22Rv1 (cell line): Measurements from ENCODE around the gene SH3BP4.

ENCODE experiments used
- ZFX ChIP-seq: fragments of 450-650 bp; IDR thresholded peaks from 2 replicates; pipeline ENCODE4 v1.6.1; 2017; ENCODE audit warnings: antibody characterized with exemption, borderline replicate concordance
- TF ChIP-seq, protein P1 (sequence below): fragments of 450-650 bp; IDR thresholded peaks from 2 replicates; pipeline ENCODE4 v1.5.1; 2017; ENCODE audit warnings: mild to moderate bottlenecking

DNA sequence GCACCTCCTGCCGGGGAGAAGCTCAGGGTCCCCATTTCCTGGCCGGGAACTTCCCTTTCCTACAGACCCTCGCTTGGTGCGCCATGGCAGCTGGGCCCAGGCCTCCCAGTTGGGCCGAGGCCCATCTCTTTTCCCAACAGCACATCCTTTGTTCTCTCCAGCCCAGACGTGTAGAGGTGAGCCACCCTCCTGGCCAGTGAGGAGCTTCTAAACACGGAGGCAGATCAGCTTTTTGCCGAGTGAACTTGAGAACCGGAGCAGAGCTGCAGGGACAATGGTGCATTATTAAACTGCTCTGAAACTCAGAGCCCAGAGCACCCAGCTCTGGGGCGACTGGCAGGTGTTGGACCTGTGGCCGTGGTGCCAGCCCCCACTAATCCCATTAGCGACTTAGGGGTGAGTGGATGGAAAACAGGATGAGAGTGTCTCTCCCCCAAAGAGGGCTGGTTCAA, 25.4 kb downstream of the SH3BP4 start:
- TF ChIP-seq, protein P1, sequence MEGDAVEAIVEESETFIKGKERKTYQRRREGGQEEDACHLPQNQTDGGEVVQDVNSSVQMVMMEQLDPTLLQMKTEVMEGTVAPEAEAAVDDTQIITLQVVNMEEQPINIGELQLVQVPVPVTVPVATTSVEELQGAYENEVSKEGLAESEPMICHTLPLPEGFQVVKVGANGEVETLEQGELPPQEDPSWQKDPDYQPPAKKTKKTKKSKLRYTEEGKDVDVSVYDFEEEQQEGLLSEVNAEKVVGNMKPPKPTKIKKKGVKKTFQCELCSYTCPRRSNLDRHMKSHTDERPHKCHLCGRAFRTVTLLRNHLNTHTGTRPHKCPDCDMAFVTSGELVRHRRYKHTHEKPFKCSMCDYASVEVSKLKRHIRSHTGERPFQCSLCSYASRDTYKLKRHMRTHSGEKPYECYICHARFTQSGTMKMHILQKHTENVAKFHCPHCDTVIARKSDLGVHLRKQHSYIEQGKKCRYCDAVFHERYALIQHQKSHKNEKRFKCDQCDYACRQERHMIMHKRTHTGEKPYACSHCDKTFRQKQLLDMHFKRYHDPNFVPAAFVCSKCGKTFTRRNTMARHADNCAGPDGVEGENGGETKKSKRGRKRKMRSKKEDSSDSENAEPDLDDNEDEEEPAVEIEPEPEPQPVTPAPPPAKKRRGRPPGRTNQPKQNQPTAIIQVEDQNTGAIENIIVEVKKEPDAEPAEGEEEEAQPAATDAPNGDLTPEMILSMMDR: no peak
- TF ChIP-seq ZFX: no peak
